Heart left ventricle (tissue), 16 donors: ENCODE results near the gene FARSA. TPM values are rescaled to one million over a fixed set of nuclear protein-coding genes. Genes with fewer than 3 reads are reported as not detected.

Source experiments
- ATAC-seq, 4 donors: fragments of 200-7000 bp; cut with Tn5 transposase; one replicate each; pipeline ENCODE4 v1.9.1; 2020 to 2022; ENCODE audit warnings: moderate library complexity in 4 of 4, mild to moderate bottlenecking in 3 of 4, moderate number of reproducible peaks in 1 of 4
- DNase-seq, 5 donors: peaks; one replicate each; pipeline ENCODE4 v3.0.0-alpha.2; 2020
- H3K27ac ChIP-seq, 12 donors: fragments of 200-600 bp; sonication (generic) in 4 of 12; one replicate each; pipeline versions ENCODE4 v1.5.0 to v1.8.0; 2016 to 2022; ENCODE audit warnings: mild to moderate bottlenecking in 2 of 12
- H3K27me3 ChIP-seq, 9 donors: fragments of 200-600 bp; sonication (generic) in 2 of 9; one replicate each; pipeline versions ENCODE4 v1.5.1 to v1.8.0; 2016 to 2022; ENCODE audit warnings: mild to moderate bottlenecking in 3 of 9
- H3K36me3 ChIP-seq, 9 donors: fragments of 200-600 bp; sonication (generic) in 2 of 9; one replicate each; pipeline versions ENCODE4 v1.5.0 to v1.8.0; 2018 to 2022; ENCODE audit warnings: mild to moderate bottlenecking in 2 of 9
- H3K4me1 ChIP-seq, 12 donors: fragments of 200-600 bp; sonication (generic) in 4 of 12; one replicate each; pipeline versions ENCODE4 v1.5.0 to v1.8.0; 2016 to 2022; ENCODE audit warnings: mild to moderate bottlenecking in 3 of 12
- H3K4me3 ChIP-seq, 12 donors: fragments of 200-600 bp; sonication (generic) in 4 of 12; one replicate each; pipeline versions ENCODE4 v1.5.0 to v1.8.0; 2017 to 2022; ENCODE audit warnings: mild to moderate bottlenecking in 9 of 12, moderate library complexity in 4 of 12
- H3K9me3 ChIP-seq, 12 donors: fragments of 200-600 bp; sonication (generic) in 4 of 12; one replicate each; pipeline versions ENCODE4 v1.5.0 to v1.8.0; 2016 to 2022; ENCODE audit warnings: mild to moderate bottlenecking in 1 of 12
- POLR2A ChIP-seq, 2 donors: fragments of 450-650 bp; IDR thresholded peaks; one replicate each; pipeline ENCODE4 v1.6.1; 2017; ENCODE audit warnings: antibody characterized with exemption in 2 of 2, mild to moderate bottlenecking in 2 of 2, moderate library complexity in 2 of 2
- WGBS, 4 donors: extraction: QIAGEN DNeasy Blood & Tissue Kit in 2 of 4; methylation state at CpG; one replicate each; pipeline versions ENCODE4 v1.1.5 to v1.1.7; 2013 to 2018; 5-methylcytosine and 5-hydroxymethylcytosine counted together
- intact Hi-C, 10 donors: fragments of 100-400 bp; cut with DNase I; formaldehyde crosslinking; loops; one replicate each; pipeline versions ENCODE4 v1.11.1 to v1.14.2; 2022
- polyA plus RNA-seq, 2 donors: library from polyadenylated mRNA; stranded (reverse); fragments of 200-250 nt; gene quantifications; one replicate each; pipeline ENCODE4 v1.2.3, GENCODE V29; 2013
- total RNA-seq, 9 donors: library from RNA; depleted of rRNA in 2 of 9; stranded (reverse); fragments of >200 nt in 2 of 9; fragmentation: NEBNext Ultra II Directional in 3 of 9; extraction: Animal tissue kit (Norgen Biotek cat#: 25700) in 3 of 9; gene quantifications; one replicate each; pipeline versions ENCODE4 v1.1.0 to v1.2.4, GENCODE V29; 2016 to 2023
- TF ChIP-seq, protein P1 (sequence below), 12 donors: fragments of 200-600 bp; sonication (generic) in 4 of 12; IDR thresholded peaks; one replicate each; pipeline versions ENCODE4 v1.5.0 to v1.8.0; 2018 to 2022; ENCODE audit warnings: antibody characterized with exemption in 12 of 12, mild to moderate bottlenecking in 5 of 12
- donor health status: ischemic (EF 13 %, LVEDD 7.1; RV severe dilation, severe dysfunction).
- donor health status: healthy with polysubstance abuse.
- donor health status: DM: no; HTN: yes; CAD: no.
- donor health status: DM: no; HTN: no; CAD: no.
- donor health status: ischemic (EF 25% LVEDD 6.9; RV normal size, moderate dysfunction).
- donor health status: ischemic (EF 25% LVEDD 5.7; RV mildly dilated, moderate dysfunction).
- donor health status: healthy.
- donor health status: DM: yes; HTN: yes; CAD: no.
- donor health status: ischemic (EF 35%, LVEDD 5.7; RV mildly dilated, moderate dysfunction).
- donor health status: nonischemic (EF 11% LVEDD 7.7; RV severe dilation, severe dysfunction).
- donor health status: DM: yes; HTN: yes; CAD: no.
- donor health status: PGD.
- donor health status: ischemic (EF 29% LVEDD 5.4; RV normal size, mild dysfunction).
- donor health status: nonischemic (EF 23%, LVEDD 6.1; RV moderate dilation, normal function).

Gene FARSA
- total and polyA plus RNA-seq, 11 donors: 35.0 to 104 (median 40.6) TPM

- H3K9me3 ChIP-seq: no peaks in the 10 kb centered on the region
- H3K4me1 ChIP-seq: peaks cover 3 to 29% (median 21%) of the 10 kb centered on the region in 12 donors
- ATAC-seq (peak; percentile 4 to 25 (median 16)), DNase-seq (no peak)
- TF ChIP-seq, protein P1, sequence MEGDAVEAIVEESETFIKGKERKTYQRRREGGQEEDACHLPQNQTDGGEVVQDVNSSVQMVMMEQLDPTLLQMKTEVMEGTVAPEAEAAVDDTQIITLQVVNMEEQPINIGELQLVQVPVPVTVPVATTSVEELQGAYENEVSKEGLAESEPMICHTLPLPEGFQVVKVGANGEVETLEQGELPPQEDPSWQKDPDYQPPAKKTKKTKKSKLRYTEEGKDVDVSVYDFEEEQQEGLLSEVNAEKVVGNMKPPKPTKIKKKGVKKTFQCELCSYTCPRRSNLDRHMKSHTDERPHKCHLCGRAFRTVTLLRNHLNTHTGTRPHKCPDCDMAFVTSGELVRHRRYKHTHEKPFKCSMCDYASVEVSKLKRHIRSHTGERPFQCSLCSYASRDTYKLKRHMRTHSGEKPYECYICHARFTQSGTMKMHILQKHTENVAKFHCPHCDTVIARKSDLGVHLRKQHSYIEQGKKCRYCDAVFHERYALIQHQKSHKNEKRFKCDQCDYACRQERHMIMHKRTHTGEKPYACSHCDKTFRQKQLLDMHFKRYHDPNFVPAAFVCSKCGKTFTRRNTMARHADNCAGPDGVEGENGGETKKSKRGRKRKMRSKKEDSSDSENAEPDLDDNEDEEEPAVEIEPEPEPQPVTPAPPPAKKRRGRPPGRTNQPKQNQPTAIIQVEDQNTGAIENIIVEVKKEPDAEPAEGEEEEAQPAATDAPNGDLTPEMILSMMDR (IDR thresholded peaks at IDR 0.05): no peak
- no peak for TF ChIP-seq POLR2A (IDR thresholded peaks at IDR 0.05)
- no peak overlapping the region for H3K4me3 ChIP-seq
- 47 to 51% (median 48%) methylated on average over 11 to 12 of the region's 12 CpGs for WGBS, 4 donors
- H3K27ac ChIP-seq: peak overlapping the region in 11 of 12 donors; percentile 43 to 84 (median 66)
- no peaks in the 10 kb centered on the region for H3K27me3 ChIP-seq
- intact Hi-C loops: no loop called here
- no peaks in the 10 kb centered on the region for H3K36me3 ChIP-seq
Measured at GRCh38 chr19:12913851-12914690, 19.4 kb downstream of the FARSA start.

GRCh38 chr19:12913011-12913561, 20.4 kb downstream of the FARSA start:
- ATAC-seq: peak; percentile 77 to 92 (median 85)
- H3K36me3 ChIP-seq: no peaks in the 10 kb centered on the region
- WGBS, 4 donors: 1 to 5% (median 3%) methylated on average over 15 to 22 of the region's 22 CpGs
- peaks cover 0 to 25% (median 19%) of the 10 kb centered on the region in 12 donors for H3K4me1 ChIP-seq
- H3K27me3 ChIP-seq: no peaks in the 10 kb centered on the region
- H3K27ac ChIP-seq: peak overlapping the region; percentile 34 to 84 (median 65)
- intact Hi-C loops: no loop called here
- H3K9me3 ChIP-seq: no peaks in the 10 kb centered on the region
- peak overlapping the region in 9 of 12 donors; percentile 6 to 44 (median 24) for H3K4me3 ChIP-seq
- TF ChIP-seq POLR2A (IDR thresholded peaks at IDR 0.05): no peak
- TF ChIP-seq, protein P1 (IDR thresholded peaks at IDR 0.05): no peak
- DNase-seq: peak; percentile 73 to 85 (median 79)

DNA sequence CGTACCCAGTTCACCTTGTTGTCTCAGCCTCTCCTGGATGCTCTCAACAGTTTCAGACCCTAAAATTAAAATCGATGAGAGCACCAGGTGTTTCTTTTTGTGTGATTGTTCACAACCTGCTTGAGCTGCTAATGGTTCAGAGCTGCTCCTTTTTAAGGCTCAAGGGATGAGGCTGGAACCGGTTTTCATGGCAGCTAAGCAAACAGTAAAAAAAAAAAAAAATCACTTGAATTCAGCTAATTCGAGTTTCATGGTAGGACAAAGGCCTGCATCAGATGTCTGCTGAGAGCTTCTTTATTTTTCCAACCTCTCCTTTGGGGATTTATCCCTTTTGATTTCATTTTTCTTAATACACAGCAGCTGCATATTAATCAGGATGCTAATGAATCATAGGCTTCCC, 20.9 kb downstream of the FARSA start:
- peak overlapping the region in 11 of 12 donors; percentile 34 to 84 (median 64) for H3K27ac ChIP-seq
- WGBS, 4 donors: 33 to 47% (median 41%) methylated on average over 4 of the region's 4 CpGs
- DNase-seq (no peak), ATAC-seq (no peak)
- no peaks in the 10 kb centered on the region for H3K36me3 ChIP-seq
- H3K27me3 ChIP-seq: no peaks in the 10 kb centered on the region
- intact Hi-C loops: no loop called here
- H3K4me3 ChIP-seq: peak overlapping the region in 8 of 12 donors; percentile 6 to 44 (median 26)
- no peak for TF ChIP-seq POLR2A (IDR thresholded peaks at IDR 0.05)
- TF ChIP-seq, protein P1 (IDR thresholded peaks at IDR 0.05): no peak
- H3K9me3 ChIP-seq: no peaks in the 10 kb centered on the region
- peaks cover 0 to 25% (median 19%) of the 10 kb centered on the region in 12 donors for H3K4me1 ChIP-seq

- DNase-seq (no peak), ATAC-seq (peak in 1 of 4 donors; percentile 48)
- H3K4me1 ChIP-seq: peaks cover 0 to 1% (median under 1%) of the 10 kb centered on the region in 12 donors
- no peaks in the 10 kb centered on the region for H3K27me3 ChIP-seq
- H3K36me3 ChIP-seq: no peaks in the 10 kb centered on the region
- TF ChIP-seq, protein P1 (IDR thresholded peaks at IDR 0.05): no peak
- TF ChIP-seq POLR2A (IDR thresholded peaks at IDR 0.05): no peak
- 89 to 94% (median 92%) methylated on average over 9 of the region's 9 CpGs for WGBS, 4 donors
- no peak overlapping the region for H3K4me3 ChIP-seq
- H3K27ac ChIP-seq: no peak overlapping the region
- no peaks in the 10 kb centered on the region for H3K9me3 ChIP-seq
- intact Hi-C loops: no loop called here
Measured at GRCh38 chr19:12907166-12907565, 26.3 kb downstream of the FARSA start.
